Measurements from ENCODE around the gene LRRC27.

The LRRC27 gene

GRCh38 chr10:132355754-132356153 lies 23.8 kb downstream of the LRRC27 start:
- no peak for TF ChIP-seq CTCF (IDR thresholded peaks at IDR 0.05)

- no peak for TF ChIP-seq CTCF (IDR thresholded peaks at IDR 0.05)
These were observed 24.7 kb downstream of the LRRC27 start for GRCh38 chr10:132356621-132357195.

- TF ChIP-seq CTCF (IDR thresholded peaks at IDR 0.05), result no peak
These were observed 25.5 kb downstream of the LRRC27 start for GRCh38 chr10:132357286-132358058.

- no peak for TF ChIP-seq CTCF (IDR thresholded peaks at IDR 0.05)
These were observed 27.5 kb downstream of the LRRC27 start for GRCh38 chr10:132359305-132360040.

- peak; percentile 79 for TF ChIP-seq CTCF (IDR thresholded peaks at IDR 0.05)
These were observed 28.9 kb downstream of the LRRC27 start for GRCh38 chr10:132360766-132361447.

- TF ChIP-seq CTCF (IDR thresholded peaks at IDR 0.05), result no peak
These were observed 29.6 kb downstream of the LRRC27 start for GRCh38 chr10:132361581-132362101.

GRCh38 chr10:132362151-132362611 lies 30.2 kb downstream of the LRRC27 start:
- no peak for TF ChIP-seq CTCF (IDR thresholded peaks at IDR 0.05)
